Measurements from ENCODE around the gene RASSF6.
"Not testable (repeated sequence)": the region's sequence is repeated elsewhere in the genome, so short reads cannot be mapped to it uniquely, and the experiment has no call there.

- TF ChIP-seq POLR2A (IDR thresholded peaks at IDR 0.05; ENCODE audit: low read length); GATA1 (IDR thresholded peaks at IDR 0.05; ENCODE audit: low read depth, low read length): not testable (repeated sequence)
These were observed 8.6 kb upstream of the RASSF6 start for GRCh38 chr4:73628834-73629233.

Measured in erythroblast (primary cell).